IPS-NIHi11 (cell line): ENCODE measurements around the gene GTPBP6.
"Not testable (repeated sequence)": the region's sequence is repeated elsewhere in the genome, so short reads cannot be mapped to it uniquely, and the experiment has no call there.

ENCODE experiments used
- DNase-seq: peaks from one replicate; pipeline ENCODE4 v3.0.0; 2012; ENCODE audit warnings: mixed read lengths, low spot score

GTPBP6 gene

DNA sequence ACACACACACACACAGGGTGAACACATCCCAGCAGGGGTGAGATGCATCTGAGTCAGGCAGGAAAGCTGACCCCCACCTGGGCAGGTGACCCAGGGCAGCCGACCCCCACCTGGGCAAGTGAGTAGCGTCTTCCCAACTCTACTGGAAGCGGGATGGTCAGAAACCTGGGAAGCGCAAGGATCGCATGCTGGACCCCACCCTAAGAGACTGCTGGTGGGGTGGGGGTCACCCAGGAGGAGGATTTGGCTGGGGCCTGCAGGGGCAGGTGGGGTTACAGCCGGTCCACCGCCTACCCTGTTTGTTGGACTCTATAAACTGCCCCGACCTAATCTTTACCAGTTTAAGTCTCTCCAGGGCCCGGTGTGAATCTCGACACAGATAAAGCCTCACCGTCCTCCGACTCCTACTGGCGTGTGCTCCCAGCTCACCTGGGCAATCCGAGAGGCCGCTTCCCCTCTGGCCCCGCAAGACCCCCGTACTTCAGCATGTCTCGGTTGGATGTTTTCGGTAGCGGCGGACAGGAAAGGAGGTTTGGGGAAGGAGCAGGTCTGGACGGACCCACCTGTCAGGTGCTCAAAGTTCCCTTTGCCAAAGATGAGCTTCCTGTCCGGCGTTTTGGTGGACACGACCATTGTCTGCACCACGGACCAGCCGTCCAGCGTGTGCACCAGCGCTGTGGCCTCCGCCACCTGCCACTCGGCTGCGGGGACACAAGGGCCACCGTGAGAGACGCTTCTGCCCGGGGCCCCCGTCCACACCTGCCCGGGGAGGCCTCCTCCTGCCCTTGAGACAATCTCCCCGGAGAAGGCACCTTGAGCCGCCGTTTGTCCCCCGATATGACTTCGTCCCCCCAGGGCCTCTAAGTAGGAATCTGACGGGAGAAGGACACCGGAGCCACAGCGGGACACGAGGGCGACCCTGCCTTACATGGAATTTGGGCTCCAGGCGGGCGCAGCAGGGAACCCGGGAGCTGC lies 2.0 kb downstream of the GTPBP6 start:
- DNase-seq: no peak

DNA sequence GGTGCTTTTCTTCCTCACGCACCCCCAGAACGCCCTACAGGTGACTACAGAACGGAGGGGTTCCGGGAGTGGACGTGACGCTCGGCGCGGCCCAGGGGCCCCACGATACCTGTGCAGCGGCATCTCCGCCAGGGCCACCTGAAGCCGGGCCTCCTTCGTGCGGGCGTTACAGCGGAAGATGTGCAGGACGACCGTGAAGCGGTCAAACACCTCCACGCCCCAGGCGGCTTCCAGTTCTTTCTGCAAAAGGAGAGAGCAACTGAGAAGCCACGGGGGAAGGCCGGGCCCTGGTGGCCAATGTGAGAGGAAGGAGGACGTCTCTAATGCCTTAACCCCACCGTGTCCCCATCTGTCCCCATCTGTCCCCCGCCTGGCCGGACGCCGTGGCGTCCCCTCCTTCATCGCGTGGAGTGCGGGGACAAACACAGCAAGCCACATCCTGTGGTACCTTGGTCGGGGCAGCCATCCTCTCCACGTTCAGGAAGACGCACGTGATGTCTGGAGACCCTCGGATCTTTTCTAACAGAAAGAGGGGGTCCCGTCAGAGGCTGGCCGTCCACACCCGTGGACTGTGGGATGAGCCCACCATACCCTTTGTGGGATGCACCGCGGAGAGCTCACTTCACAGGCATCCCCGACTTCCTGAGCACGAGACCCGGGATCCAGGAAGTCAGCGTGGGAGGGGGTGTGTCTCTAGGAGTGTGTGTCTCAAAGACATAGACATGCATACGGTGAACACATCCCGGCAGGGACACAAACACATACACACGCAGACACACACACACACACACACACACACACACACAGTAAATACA lies 3.6 kb downstream of the GTPBP6 start:
- no peak for DNase-seq

DNA sequence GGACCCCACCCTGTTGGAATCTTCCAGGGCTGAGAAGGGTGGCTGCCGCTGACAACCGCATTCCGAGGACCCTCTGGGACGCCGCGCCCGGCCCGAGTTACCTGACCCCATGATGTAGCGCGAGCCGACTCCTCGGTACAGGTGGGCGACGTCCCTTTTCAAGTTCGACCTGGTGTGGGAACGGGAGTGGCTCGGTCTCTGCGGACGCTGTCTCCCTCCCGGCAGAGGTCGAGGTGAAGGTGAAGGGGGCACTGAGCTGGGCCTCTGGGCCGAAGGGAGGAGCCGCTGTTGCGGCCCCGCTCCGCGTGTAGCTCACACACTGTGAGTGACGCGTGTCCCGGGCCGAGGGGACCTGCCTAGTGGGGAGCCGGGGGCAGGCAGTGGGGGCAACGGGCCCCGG lies 4.5 kb downstream of the GTPBP6 start:
- DNase-seq: no peak

DNA sequence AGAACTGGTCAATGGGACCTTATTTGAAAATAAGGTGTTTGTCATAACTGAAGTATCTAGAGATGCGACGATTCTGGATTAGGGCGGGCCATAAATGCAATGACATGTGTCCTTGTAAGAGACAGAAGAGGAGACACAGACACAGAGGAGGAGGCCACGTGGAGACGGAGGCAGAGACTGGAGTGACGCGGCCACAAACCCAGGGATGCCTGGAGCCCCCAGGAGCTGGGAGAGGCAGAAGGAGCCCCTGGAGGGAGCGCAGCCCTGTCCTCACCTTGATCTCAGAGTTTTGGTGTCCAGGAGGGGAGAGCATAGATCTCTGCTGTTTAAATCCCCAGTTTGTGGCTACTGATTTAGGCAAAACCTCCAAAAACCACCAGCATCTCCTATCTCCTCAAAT lies 5.0 kb downstream of the GTPBP6 start:
- DNase-seq: no peak

DNA sequence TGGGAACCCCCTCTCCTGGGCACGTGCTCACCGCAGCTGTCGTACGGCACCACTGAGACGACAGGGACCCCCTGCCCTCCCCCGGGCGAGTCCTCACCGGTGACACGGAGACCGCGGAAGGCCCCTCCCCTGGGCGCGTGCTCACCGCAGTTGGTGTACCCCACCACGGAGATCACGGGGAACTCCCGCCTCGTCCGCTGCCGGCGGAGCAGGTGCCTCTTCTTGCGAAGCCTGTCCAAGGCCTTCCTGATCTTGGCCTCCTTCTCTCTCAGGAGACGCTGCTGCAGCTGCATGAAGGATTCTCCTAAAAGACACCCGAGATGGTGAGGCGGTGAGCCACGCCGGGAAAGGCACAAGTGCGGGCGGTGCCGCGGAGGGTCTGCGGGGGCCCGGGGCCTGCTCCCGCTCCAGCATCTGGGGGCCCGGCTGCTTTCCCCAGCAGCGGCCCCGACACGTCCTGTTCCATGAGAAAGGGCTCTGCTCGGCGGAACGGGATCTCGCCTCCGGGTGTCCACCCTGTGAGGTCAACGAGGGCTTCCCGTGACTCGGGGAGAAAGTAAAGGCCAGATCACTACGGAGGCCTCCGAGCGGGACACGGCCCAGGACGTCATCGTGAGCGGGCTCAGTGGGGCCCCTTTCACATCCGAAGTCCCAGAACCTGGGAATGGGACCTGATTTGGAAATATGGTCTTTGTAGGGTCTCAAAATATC lies 5.8 kb downstream of the GTPBP6 start:
- no peak for DNase-seq

DNA sequence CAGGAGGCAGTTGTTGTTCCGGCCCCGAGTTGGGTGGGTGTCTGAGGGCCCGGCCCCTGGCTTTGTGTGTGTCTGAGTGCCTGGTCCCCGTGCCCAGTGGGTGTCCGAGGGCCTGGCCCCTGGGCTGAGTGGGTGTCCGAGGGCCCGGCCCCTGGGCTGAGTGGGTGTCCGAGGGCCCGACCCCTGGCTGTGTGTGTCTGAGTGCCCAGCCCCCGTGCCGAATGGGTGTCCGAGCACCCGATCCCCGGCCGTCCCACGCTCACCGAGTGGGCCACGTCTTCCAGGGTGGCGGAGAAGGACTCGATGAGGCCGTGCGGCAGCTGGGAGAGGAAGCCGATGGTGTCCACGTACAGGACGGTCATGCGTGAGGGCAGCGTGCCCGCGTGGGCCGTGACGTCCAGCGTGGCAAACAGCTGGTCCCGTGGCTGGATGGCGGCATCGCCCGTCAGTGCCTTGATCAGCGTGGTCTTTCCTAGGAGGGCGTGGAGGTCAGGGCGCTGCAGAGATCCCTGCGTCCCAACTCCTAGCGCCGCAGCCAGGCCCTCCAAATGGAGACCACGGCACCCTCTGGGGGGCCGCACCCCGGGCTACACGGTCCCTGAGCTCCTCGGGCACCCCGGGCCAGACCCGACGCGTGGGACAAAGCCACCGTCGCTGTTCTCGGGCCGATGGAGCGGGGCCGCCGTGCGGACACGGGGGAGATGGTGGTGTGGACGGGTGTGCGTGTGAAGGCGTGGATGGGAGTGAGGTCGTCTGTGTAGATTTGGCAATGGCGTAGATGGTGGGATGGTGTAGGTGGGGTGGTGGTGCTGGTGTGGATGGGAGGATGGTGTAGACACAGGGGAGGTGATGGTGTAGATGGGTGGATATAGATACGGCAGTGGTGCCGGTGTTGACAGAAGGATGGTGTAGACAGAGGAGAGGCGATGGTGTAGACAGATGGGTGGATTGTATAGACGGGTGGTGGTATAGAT lies 7.2 kb downstream of the GTPBP6 start:
- no peak for DNase-seq

DNA sequence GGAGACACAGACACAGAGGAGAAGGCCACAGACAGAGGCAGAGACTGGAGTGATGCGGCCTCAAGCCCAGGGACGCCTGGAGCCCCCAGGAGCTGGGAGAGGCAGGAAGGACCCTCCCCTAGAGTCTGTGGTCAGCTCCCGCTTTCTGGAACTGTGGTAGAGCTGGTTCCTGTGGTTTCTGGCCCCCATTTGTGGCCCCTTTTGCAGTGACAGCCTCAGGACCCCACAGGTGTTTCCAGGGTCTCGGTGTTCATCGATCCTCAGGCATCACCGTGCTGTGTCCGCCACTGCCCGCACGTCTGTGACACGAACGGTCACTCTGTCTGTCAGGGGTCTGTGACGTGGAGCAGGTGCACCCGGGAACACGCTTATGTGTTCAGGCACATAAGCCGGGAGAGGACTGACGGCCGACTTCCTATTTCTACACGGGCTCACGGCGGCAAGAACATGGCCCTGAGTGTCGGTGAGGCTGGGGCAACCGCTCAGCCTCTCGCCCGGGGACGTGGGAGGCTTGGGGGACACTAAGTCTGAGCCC lies 7.9 kb downstream of the GTPBP6 start:
- DNase-seq: no peak

DNA sequence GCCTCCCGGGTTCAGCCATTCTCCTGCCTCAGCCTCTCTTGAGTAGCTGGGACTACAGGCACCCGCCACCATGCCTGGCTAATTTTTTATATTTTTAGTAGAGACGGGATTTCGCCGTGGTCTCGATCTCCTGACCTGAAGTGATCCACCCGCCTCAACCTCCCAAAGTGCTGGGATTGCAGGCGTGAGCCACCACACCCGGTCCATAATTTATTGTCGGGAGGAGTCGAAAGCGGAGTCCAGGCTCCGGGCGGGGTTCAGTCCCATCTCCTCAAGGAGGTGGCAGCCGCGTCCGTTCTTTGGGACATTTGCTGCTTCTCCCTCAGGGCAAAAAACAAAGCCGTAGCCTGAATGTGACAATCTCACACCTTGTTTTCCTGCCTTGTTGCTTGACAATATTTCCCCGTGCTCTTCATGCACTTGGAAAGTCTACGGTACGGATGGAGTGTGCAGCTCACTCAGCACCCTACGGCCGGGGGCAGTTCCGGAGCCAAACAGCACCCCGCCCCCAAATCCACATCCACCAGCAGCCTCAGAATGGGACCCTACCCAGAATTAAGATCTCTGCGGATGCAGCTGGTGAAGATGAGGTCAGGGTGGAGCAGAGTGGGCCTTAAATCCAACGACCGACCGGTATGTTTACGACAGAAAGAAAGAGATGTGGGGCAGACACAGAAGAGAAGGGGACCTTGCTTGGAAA lies 9.6 kb downstream of the GTPBP6 start:
- DNase-seq: no peak

DNA sequence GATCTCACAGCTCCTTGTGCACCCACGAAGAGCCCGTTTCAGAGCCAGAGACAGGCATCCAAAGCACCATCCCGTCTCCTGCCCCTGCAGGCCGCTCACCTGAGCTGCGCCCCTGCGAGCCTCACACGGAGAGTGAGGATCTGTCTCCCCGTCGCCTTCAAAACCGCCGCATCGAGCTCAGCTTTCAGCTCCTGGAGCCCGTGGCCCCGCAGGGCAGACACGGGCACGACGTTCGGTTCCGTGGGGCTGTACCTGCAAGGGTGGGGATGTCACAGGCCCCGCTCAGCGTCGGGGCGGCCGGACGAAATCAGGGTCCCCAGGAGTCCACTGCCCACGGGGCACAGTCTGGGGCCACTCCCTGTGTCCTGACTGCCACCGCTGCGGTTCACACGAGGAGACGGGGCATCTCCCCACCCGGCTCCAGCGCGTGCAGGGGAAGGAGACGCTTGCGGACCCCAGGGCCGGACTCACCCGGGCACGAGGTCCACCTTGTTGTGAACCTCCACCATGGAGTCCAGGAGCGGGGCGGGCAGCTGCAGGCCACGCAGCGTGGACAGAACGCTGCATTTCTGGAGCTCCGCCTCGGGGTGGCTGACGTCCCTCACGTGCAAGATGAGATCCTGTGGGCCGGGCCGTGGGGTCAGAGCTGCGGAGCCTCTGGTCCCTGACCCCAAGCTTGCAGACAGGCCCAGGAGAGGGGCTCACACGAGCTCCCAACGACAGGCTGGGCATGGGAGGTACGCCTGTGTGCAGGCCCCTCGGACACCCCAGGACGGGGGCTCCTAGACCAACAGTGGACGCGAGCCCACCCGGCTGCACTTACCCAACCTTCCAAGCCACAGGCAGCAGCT lies 11.1 kb downstream of the GTPBP6 start:
- no peak for DNase-seq

DNA sequence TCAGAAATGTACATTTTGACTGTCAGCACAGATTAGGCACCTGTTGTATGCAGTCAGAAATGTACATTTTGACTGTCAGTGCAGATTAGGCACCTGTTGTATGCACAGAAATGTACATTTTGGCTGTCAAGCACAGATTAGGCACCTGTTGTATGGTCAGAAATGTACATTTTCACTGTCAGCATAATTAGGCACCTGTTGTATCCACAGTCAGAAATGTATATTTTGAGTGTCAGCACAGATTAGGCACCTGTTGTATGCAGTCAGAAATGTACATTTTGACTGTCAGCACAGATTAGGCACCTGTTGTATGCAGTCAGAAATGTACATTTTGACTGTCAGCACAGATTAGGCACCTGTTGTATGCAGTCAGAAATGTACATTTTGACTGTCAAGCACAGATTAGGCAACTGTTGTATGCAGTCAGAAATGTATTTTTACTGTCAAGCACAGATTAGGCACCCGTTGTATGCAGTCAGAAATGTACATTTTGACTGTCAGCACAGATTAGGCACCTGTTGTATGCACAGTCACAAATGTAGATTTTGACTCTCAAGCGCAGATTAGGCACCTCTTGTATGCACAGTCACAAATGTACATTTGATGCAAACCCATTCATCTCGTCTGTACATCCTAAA lies 11.9 kb downstream of the GTPBP6 start:
- DNase-seq: not testable (repeated sequence)

DNA sequence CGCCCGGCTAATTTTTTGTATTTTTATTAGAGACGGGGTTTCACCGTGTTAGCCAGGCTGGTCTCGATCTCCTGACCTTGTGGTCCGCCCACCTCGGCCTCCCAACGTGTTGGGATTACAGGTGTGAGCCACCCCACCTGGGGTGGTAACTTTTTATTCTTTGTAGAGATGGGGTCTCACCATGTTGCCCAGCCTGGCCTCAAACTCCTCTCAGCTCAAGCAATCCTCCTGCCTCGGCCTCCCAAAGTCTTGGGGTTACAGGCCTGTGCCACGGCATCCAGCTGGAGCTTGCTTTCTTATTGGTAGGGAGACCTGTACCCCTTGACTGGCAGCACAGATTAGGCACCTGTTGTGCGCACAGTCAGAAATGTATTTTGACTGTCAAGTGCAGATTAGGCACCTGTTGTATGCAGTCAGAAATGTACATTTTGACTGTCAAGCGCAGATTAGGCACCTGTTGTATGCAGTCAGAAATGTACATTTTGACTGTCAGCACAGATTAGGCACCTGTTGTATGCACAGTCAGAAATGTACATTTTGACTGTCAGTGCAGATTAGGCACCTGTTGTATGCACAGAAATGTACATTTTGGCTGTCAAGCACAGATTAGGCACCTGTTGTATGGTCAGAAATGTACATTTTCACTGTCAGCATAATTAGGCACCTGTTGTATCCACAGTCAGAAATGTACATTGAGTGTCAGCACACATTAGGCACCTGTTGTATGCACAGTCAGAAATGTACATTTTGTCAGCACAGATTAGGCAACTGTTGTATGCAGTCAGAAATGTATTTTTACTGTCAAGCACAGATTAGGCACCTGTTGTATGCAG lies 12.6 kb downstream of the GTPBP6 start:
- not testable (repeated sequence) for DNase-seq

DNA sequence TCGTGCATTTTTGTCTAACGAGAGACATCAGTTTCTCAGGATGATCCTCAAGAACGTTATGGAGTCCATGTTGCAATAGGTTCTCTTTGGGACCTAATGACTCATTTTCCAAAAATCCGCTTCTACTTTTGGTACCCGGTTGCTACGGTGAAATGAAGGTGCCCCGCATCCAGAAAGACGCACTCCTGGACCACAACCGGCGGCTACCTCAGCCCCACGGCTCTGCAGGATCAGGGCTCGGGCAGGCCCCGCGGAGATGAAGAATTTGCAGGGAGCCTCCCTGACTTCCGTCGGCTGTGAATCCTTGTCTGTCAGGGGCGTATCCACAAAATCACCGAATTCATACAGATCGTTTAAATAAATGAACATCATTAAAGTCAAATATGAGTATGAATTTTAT lies 15.6 kb downstream of the GTPBP6 start:
- no peak for DNase-seq

DNA sequence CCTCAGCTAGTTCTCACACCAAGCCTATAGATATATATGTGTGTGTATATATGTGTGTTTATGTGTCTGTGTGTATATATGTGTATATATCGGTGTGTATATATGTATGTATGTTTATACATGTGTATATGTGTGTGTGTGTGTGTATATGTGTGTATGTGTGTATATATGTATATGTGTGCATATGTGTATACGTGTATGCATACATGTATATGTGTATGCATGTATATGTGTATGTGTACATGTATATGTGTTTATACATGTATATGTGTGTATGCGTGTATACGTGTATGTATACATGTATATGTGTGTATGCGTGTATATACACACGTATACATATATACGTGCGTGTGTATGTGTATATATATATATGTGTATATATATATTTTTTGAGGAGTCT lies 18.3 kb downstream of the GTPBP6 start:
- no peak for DNase-seq

DNA sequence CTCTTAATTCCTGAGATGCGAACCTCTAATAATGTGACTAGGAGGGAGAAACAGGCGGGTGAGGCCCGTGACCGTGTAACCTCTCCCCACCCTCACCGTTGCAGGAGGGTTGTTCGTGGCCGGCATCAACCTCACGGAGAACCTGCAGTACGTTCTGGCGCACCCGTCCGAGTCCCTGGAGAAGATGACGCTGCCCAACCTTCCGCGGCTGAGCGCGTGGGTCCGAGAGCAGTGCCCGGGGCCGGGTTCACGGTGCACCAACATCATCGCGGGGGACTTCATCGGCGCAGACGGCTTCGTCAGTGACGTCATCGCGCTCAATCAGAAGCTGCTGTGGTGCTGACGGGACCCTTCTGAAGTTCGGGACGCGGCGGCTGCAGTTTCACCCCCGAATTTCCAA lies 19.6 kb downstream of the GTPBP6 start:
- no peak for DNase-seq

DNA sequence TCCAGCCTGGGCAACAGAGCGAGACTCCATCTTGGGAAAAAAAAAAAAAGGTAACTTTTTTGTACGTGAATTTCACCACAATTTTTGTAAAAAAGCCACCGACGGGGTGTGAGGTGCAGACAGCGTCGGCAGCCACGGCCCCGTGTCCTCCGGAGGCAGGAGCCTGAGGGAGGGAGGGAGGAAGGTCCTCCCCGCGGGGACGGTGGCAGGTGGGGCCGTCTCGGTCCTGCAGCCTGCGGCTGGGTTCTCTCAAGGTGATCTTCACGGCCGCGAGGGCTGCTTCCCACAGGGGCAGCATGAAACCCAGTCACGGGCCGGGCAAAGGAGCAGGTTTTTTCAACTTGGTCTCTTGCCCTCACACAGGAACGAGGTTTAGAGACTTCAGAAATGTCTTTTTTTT lies 23.5 kb downstream of the GTPBP6 start:
- DNase-seq: no peak

DNA sequence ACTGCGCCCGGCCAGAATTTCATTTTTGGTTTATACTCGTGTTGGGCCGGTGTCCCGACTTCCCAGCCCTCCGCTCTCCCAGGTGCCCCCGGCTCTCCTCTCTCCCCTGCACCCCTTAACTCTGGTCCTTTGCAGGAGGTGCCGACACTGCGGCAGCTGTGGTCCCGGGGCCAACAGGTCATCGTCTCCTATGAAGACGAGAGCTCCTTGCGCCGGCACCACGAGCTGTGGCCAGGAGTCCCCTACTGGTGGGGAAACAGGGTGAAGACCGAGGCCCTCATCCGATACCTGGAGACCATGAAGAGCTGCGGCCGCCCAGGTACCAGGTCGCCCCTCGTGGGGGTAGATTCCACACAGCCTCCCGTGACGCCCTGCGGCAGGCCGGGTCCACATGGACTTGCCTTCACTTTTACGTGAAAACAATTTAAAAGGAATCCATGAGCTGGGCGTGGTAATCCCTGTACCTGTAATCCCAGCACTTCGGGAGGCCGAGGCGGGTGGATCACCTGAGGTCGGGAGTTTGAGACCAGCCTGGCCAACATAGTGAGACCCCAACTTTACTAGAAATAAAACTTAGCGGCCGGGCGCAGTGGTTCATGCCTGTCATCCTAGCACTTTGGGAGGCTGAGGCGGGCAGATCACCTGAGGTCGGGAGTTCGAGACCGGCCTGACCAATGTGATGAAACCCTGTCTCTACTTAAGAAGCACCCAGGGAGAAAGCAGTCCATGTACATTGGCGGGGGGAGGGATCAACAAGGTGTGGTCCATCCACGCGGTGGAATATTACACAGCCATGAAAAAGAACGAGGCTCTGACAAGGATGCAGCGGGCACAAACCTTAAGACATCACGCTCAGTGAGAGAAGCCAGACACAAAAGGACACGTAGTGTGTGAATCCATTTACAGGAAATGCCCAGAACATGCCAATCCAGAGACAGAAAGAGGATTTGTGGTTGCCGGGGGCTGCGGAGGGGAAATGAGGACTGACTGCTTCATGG lies 25.4 kb downstream of the GTPBP6 start:
- DNase-seq: no peak
